Esophagus muscularis mucosa (tissue), 3 donors: ENCODE data around the gene NUP214.

Source experiments
- CTCF ChIP-seq, 3 experiments: fragments of 200-600 bp in 2 of 3; fragments of 450-650 bp in 1 of 3; sonication (generic) in 2 of 3; IDR thresholded peaks; one replicate each; pipeline ENCODE4 v1.5.1; 2017 to 2019; ENCODE audit warnings: antibody characterized with exemption in 3 of 3, mild to moderate bottlenecking in 2 of 3, moderate library complexity in 1 of 3
- EP300 ChIP-seq: sonication (generic); formaldehyde crosslinking; IDR thresholded peaks from one replicate; pipeline ENCODE4 v1.6.1; 2017; ENCODE audit warnings: antibody characterized with exemption

DNA sequence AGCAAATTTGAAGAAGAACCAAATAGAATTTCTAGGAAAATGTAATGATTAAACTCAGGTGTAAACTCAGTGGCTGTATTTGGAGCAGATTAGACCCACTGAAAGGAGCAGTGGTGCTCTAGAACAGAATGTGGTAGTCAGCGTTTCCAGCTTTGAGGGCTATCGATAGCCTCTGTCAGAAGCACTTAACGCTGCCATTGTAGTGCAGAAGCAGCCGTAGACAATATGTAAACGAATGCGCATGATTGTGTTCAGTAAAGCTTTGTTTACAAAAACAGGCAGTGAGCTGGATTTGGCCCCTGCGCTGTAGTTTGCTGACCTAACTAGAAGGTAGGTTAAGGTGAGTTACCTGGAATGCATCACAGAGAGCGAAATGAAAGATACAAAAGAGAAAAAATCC is 78.9 kb downstream of the NUP214 start:
- TF ChIP-seq CTCF (IDR thresholded peaks at IDR 0.05) (no peak), EP300 (no peak)
